Bronchial epithelial cell (primary cell): ENCODE results near the gene CGN. TPM values are rescaled to one million over a fixed set of nuclear protein-coding genes. Genes with fewer than 3 reads are reported as not detected.

Experiments used
- DNase-seq: peaks from one replicate; pipeline ENCODE4 v3.0.0-alpha.2; 2010; ENCODE audit warnings: low read depth
- FAIRE-seq: peaks from 2 replicates; lab custom pipeline; 2011; peaks lifted over from hg19 to GRCh38; lab: Jason Lieb, UNC
- H3K27me3 ChIP-seq: 2 replicates; pipeline ENCODE4 v1.5.1; 2011; ENCODE audit warnings: low read length; ENCODE audit not compliant: control insufficient read depth, insufficient read depth
- H3K36me3 ChIP-seq: 2 replicates; pipeline ENCODE4 v1.5.1; 2011; ENCODE audit warnings: low read length; ENCODE audit not compliant: control insufficient read depth, insufficient read depth
- H3K4me3 ChIP-seq: 2 replicates; pipeline ENCODE4 v1.5.1; 2011; ENCODE audit warnings: mild to moderate bottlenecking, low read depth, low read length, control low read depth
- total RNA-seq: library from RNA; depleted of rRNA; stranded (reverse); fragments of >200 nt; gene quantifications from 2 replicates; pipeline ENCODE4 v1.2.1, GENCODE V29; 2014
- TF ChIP-seq, protein P1 (sequence below): IDR thresholded peaks from 2 replicates; pipeline ENCODE4 v1.5.1; 2011; ENCODE audit warnings: mild to moderate bottlenecking, moderate library complexity, low read length, control low read depth, inconsistent platforms; ENCODE audit not compliant: insufficient read depth, severe bottlenecking

The CGN gene
- total RNA-seq, 1 donor from 2014 or later: 4.2 TPM

DNA sequence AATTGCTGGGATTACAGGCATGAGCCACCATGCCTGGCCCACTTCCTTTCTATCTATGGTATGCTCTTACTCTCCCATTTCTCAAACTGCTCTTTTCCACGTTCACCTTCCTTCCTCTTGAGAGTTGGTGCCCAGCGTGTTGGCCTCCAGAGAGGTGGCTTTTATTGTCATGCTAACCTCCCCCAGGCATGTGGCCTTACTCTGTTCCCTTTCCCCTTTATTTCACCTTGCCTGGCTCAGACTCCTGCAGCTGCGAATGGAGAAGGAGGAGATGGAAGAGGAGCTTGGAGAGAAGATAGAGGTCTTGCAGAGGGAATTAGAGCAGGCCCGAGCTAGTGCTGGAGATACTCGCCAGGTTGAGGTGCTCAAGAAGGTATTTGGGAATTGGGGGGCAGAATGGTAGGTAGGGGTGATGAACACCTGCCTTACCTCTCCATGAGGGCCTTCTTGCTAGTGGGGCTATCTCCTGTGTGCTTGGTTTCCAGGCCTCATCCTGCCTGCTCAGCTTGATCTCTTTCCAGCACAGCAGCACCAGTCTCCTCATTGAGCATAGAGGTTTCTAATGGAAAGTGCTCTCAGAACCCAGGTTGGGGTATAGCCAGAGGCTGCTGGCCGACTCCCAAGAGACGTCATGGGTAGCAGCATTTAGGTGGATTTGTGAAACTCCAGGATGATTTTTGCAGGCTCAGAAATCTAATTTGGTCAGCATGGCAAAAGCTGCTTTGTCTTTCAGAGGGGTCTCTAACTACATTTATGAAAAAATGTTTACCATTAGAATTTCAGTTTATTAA lies 15.7 kb downstream of the CGN start:
- Histone ChIP-seq H3K4me3 (no peak overlapping the region), H3K27me3 (no peaks in the 10 kb centered on the region), H3K36me3 (peaks cover 2% of the 10 kb centered on the region)
- FAIRE-seq (no peak), DNase-seq (no peak)
- TF ChIP-seq, protein P1, sequence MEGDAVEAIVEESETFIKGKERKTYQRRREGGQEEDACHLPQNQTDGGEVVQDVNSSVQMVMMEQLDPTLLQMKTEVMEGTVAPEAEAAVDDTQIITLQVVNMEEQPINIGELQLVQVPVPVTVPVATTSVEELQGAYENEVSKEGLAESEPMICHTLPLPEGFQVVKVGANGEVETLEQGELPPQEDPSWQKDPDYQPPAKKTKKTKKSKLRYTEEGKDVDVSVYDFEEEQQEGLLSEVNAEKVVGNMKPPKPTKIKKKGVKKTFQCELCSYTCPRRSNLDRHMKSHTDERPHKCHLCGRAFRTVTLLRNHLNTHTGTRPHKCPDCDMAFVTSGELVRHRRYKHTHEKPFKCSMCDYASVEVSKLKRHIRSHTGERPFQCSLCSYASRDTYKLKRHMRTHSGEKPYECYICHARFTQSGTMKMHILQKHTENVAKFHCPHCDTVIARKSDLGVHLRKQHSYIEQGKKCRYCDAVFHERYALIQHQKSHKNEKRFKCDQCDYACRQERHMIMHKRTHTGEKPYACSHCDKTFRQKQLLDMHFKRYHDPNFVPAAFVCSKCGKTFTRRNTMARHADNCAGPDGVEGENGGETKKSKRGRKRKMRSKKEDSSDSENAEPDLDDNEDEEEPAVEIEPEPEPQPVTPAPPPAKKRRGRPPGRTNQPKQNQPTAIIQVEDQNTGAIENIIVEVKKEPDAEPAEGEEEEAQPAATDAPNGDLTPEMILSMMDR: no peak

DNA sequence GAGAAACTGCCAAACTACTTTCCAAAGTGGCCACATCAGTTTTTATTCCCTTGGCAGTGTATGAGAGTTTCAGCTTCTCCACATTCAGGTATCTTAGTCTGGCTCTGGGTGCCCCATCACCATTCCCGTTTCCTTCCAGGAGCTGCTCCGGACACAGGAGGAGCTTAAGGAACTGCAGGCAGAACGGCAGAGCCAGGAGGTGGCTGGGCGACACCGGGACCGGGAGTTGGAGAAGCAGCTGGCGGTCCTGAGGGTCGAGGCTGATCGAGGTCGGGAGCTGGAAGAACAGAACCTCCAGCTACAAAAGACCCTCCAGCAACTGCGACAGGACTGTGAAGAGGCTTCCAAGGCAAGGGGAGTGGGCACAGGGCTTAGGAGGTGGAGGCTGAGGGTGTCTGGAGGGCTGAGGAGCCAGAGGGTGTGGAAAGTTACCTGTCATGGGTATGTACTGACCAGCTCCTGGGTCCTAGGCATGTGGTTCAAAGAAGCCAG lies 18.1 kb downstream of the CGN start:
- DNase-seq (no peak), FAIRE-seq (no peak)
- no peaks in the 10 kb centered on the region for H3K27me3 ChIP-seq
- H3K36me3 ChIP-seq: peaks cover 1% of the 10 kb centered on the region
- no peak overlapping the region for H3K4me3 ChIP-seq
- TF ChIP-seq, protein P1: no peak

DNA sequence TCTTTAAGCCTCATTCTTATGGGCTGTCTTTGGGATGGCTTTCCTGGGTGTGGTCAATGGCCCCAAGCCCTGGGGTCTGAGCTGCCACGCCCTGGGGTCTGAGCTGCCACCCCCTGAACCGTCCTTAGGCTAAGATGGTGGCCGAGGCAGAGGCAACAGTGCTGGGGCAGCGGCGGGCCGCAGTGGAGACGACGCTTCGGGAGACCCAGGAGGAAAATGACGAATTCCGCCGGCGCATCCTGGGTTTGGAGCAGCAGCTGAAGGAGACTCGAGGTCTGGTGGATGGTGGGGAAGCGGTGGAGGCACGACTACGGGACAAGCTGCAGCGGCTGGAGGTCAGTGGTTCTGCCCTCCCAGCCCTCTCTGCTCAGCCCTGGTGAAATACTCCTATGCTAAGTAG lies 18.6 kb downstream of the CGN start:
- FAIRE-seq: no peak

DNA sequence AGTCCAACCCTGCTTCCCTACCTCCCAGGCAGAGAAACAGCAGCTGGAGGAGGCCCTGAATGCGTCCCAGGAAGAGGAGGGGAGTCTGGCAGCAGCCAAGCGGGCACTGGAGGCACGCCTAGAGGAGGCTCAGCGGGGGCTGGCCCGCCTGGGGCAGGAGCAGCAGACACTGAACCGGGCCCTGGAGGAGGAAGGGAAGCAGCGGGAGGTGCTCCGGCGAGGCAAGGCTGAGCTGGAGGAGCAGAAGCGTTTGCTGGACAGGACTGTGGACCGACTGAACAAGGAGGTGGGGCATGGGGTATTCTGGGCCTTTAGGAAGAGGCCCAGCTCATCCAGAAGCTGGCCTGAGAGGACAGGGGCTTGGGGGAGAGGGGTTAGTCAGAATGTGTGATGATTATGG lies 19.3 kb downstream of the CGN start:
- H3K36me3 ChIP-seq: peaks cover 1% of the 10 kb centered on the region
- TF ChIP-seq, protein P1: no peak
- DNase-seq (no peak), FAIRE-seq (no peak)
- no peaks in the 10 kb centered on the region for H3K27me3 ChIP-seq
- no peak overlapping the region for H3K4me3 ChIP-seq

More for the DNA sequence above, 18.6 kb downstream of the CGN start:
- DNase-seq: no peak
- Histone ChIP-seq H3K27me3 (no peaks in the 10 kb centered on the region), H3K36me3 (peaks cover 1% of the 10 kb centered on the region), H3K4me3 (no peak overlapping the region)
- TF ChIP-seq, protein P1: no peak

DNA sequence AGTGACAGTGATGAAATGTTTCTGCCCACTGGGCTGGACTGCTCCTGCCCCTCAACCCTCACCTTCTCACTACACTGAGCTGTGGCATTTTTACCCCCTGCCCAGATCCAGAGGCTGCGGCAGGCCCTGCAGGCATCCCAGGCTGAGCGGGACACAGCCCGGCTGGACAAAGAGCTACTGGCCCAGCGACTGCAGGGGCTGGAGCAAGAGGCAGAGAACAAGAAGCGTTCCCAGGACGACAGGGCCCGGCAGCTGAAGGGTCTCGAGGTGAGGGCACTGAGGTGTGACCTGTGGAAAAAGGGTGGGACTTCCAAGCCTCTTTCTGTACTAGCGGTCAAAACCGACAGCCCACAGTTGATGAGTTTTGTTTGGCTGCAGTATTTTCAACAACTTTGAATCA lies 22.7 kb downstream of the CGN start:
- FAIRE-seq (no peak), DNase-seq (no peak)
- TF ChIP-seq, protein P1: no peak
- H3K36me3 ChIP-seq: no peaks in the 10 kb centered on the region
- no peak overlapping the region for H3K4me3 ChIP-seq
- no peaks in the 10 kb centered on the region for H3K27me3 ChIP-seq
